ENCODE measurements around the gene RABGAP1L.

RABGAP1L gene

GRCh38 chr1:174942547-174943255 is 783.4 kb downstream of the RABGAP1L start:
- Histone ChIP-seq H3K4me3 (no peak overlapping the region), H3K27ac (no peak overlapping the region), H3K9me3 (ENCODE audit: low read depth, low read length) (no peaks in the 10 kb centered on the region), H3K9ac (ENCODE audit: insufficient read length) (no peak overlapping the region), H3K36me3 (ENCODE audit: insufficient read depth, low read length) (no peaks in the 10 kb centered on the region)
- DNase-seq (ENCODE audit: low read depth, low spot score): no peak
- TF ChIP-seq EZH2 (IDR thresholded peaks at IDR 0.05): no peak
- no peak for TF ChIP-seq FOXP2 (optimal IDR thresholded peaks at IDR 0.05; ENCODE audit: control extremely low read depth, extremely low read length, insufficient read depth)
- no peak for TF ChIP-seq POLR2AphosphoS5 (IDR thresholded peaks at IDR 0.05; ENCODE audit: borderline replicate concordance, low read depth, low read length)

- Histone ChIP-seq H3K9ac (ENCODE audit: insufficient read length) (no peak overlapping the region), H3K9me3 (ENCODE audit: low read depth, low read length) (no peaks in the 10 kb centered on the region), H3K36me3 (ENCODE audit: insufficient read depth, low read length) (no peaks in the 10 kb centered on the region), H3K27ac (no peak overlapping the region), H3K4me3 (no peak overlapping the region)
- DNase-seq (ENCODE audit: low read depth, low spot score): no peak
- TF ChIP-seq EZH2 (IDR thresholded peaks at IDR 0.05) (no peak), POLR2AphosphoS5 (IDR thresholded peaks at IDR 0.05; ENCODE audit: borderline replicate concordance, low read depth, low read length) (no peak), FOXP2 (optimal IDR thresholded peaks at IDR 0.05; ENCODE audit: control extremely low read depth, extremely low read length, insufficient read depth) (no peak)
These were observed 786.7 kb downstream of the RABGAP1L start for GRCh38 chr1:174946031-174946430.

- no peak overlapping the region for H3K27ac ChIP-seq
- no peak overlapping the region for H3K4me3 ChIP-seq
- H3K9ac ChIP-seq (ENCODE audit: insufficient read length): no peak overlapping the region
- H3K36me3 ChIP-seq (ENCODE audit: insufficient read depth, low read length): no peaks in the 10 kb centered on the region
- no peak for DNase-seq (ENCODE audit: low read depth, low spot score)
- TF ChIP-seq FOXP2 (optimal IDR thresholded peaks at IDR 0.05; ENCODE audit: control extremely low read depth, extremely low read length, insufficient read depth): no peak
- no peak for TF ChIP-seq EZH2 (IDR thresholded peaks at IDR 0.05)
- no peak for TF ChIP-seq POLR2AphosphoS5 (IDR thresholded peaks at IDR 0.05; ENCODE audit: borderline replicate concordance, low read depth, low read length)
- H3K9me3 ChIP-seq (ENCODE audit: low read depth, low read length): no peaks in the 10 kb centered on the region
These were observed 789.7 kb downstream of the RABGAP1L start for GRCh38 chr1:174949061-174949460.

GRCh38 chr1:174949645-174950044 is 790.3 kb downstream of the RABGAP1L start:
- Histone ChIP-seq H3K4me3 (no peak overlapping the region), H3K36me3 (ENCODE audit: insufficient read depth, low read length) (no peaks in the 10 kb centered on the region), H3K27ac (no peak overlapping the region), H3K9me3 (ENCODE audit: low read depth, low read length) (no peaks in the 10 kb centered on the region), H3K9ac (ENCODE audit: insufficient read length) (no peak overlapping the region)
- DNase-seq (ENCODE audit: low read depth, low spot score): no peak
- no peak for TF ChIP-seq FOXP2 (optimal IDR thresholded peaks at IDR 0.05; ENCODE audit: control extremely low read depth, extremely low read length, insufficient read depth)
- no peak for TF ChIP-seq EZH2 (IDR thresholded peaks at IDR 0.05)
- TF ChIP-seq POLR2AphosphoS5 (IDR thresholded peaks at IDR 0.05; ENCODE audit: borderline replicate concordance, low read depth, low read length): no peak

- TF ChIP-seq FOXP2 (optimal IDR thresholded peaks at IDR 0.05; ENCODE audit: control extremely low read depth, extremely low read length, insufficient read depth) (no peak), EZH2 (IDR thresholded peaks at IDR 0.05) (no peak), POLR2AphosphoS5 (IDR thresholded peaks at IDR 0.05; ENCODE audit: borderline replicate concordance, low read depth, low read length) (no peak)
- DNase-seq (ENCODE audit: low read depth, low spot score): no peak
- Histone ChIP-seq H3K9ac (ENCODE audit: insufficient read length) (no peak overlapping the region), H3K9me3 (ENCODE audit: low read depth, low read length) (no peaks in the 10 kb centered on the region), H3K4me3 (no peak overlapping the region), H3K36me3 (ENCODE audit: insufficient read depth, low read length) (no peaks in the 10 kb centered on the region), H3K27ac (no peak overlapping the region)
These were observed 794.2 kb downstream of the RABGAP1L start for GRCh38 chr1:174953285-174954072.

GRCh38 chr1:174954073-174954460 is 794.7 kb downstream of the RABGAP1L start:
- Histone ChIP-seq H3K36me3 (ENCODE audit: insufficient read depth, low read length) (no peaks in the 10 kb centered on the region), H3K9ac (ENCODE audit: insufficient read length) (no peak overlapping the region), H3K9me3 (ENCODE audit: low read depth, low read length) (no peaks in the 10 kb centered on the region), H3K27ac (no peak overlapping the region), H3K4me3 (no peak overlapping the region)
- TF ChIP-seq FOXP2 (optimal IDR thresholded peaks at IDR 0.05; ENCODE audit: control extremely low read depth, extremely low read length, insufficient read depth): no peak
- no peak for TF ChIP-seq POLR2AphosphoS5 (IDR thresholded peaks at IDR 0.05; ENCODE audit: borderline replicate concordance, low read depth, low read length)
- TF ChIP-seq EZH2 (IDR thresholded peaks at IDR 0.05): no peak
- no peak for DNase-seq (ENCODE audit: low read depth, low spot score)

GRCh38 chr1:174954671-174955669 is 795.6 kb downstream of the RABGAP1L start:
- H3K27ac ChIP-seq: no peak overlapping the region
- no peak for DNase-seq (ENCODE audit: low read depth, low spot score)
- H3K36me3 ChIP-seq (ENCODE audit: insufficient read depth, low read length): no peaks in the 10 kb centered on the region
- H3K4me3 ChIP-seq: no peak overlapping the region
- H3K9me3 ChIP-seq (ENCODE audit: low read depth, low read length): no peaks in the 10 kb centered on the region
- no peak overlapping the region for H3K9ac ChIP-seq (ENCODE audit: insufficient read length)
- TF ChIP-seq FOXP2 (optimal IDR thresholded peaks at IDR 0.05; ENCODE audit: control extremely low read depth, extremely low read length, insufficient read depth) (no peak), EZH2 (IDR thresholded peaks at IDR 0.05) (no peak), POLR2AphosphoS5 (IDR thresholded peaks at IDR 0.05; ENCODE audit: borderline replicate concordance, low read depth, low read length) (no peak)
